A673 (cell line): ENCODE results near the gene TOB2. TPM values are rescaled to one million over a fixed set of nuclear protein-coding genes. Genes with fewer than 3 reads are reported as not detected.

Experiments used
- BruUV-seq: library from RNA; stranded (reverse); fragments of 400-500 nt; replicated peaks from 2 replicates; lab custom pipeline; 2021; lab: Mats Ljungman, UMichigan
- CTCF ChIA-PET: fragments of 300-600 bp; sonication (Branson Sonifier 250); formaldehyde crosslinking; loops from one replicate; lab custom pipeline; 2022; ENCODE audit warnings: antibody characterized with exemption; lab: Charles Lee
- POLR2A ChIA-PET: fragments of 300-600 bp; sonication (Branson Sonifier 250); formaldehyde crosslinking; loops from one replicate; lab custom pipeline; 2022; ENCODE audit warnings: antibody characterized with exemption; ENCODE audit not compliant: low non-redundant PET; lab: Charles Lee
- DNase-seq: peaks from one replicate; pipeline ENCODE4 v3.0.0-alpha.2; 2015; ENCODE audit warnings: low spot score
- H3K27ac ChIP-seq: fragments of 200-600 bp; sonication (generic); 2 replicates; pipeline ENCODE4 v1.5.1; 2016; ENCODE audit warnings: mixed run types, low read depth, mild to moderate bottlenecking, mixed read lengths, antibody characterized with exemption, low read length; ENCODE audit not compliant: poor library complexity, severe bottlenecking
- H3K27me3 ChIP-seq: fragments of 200-600 bp; sonication (generic); replicated peaks from 2 replicates; pipeline ENCODE4 v1.6.1; 2017; ENCODE audit warnings: mixed run types, low read depth, mild to moderate bottlenecking, mixed read lengths, antibody characterized with exemption, low read length; ENCODE audit not compliant: insufficient read depth, poor library complexity
- H3K36me3 ChIP-seq: fragments of 200-600 bp; sonication (generic); 2 replicates; pipeline ENCODE4 v1.6.1; 2016; ENCODE audit warnings: mixed run types, mild to moderate bottlenecking, mixed read lengths, antibody characterized with exemption, low read length; ENCODE audit not compliant: insufficient read depth, poor library complexity, severe bottlenecking
- H3K4me1 ChIP-seq: fragments of 200-600 bp; sonication (generic); 2 replicates; pipeline ENCODE4 v1.6.1; 2017; ENCODE audit warnings: mixed run types, mild to moderate bottlenecking, mixed read lengths, antibody characterized with exemption, low read length; ENCODE audit not compliant: insufficient read depth, poor library complexity, severe bottlenecking
- H3K4me3 ChIP-seq: fragments of 200-600 bp; sonication (generic); 2 replicates; pipeline ENCODE4 v1.5.1; 2016; ENCODE audit warnings: low read depth, mixed run types, mild to moderate bottlenecking, mixed read lengths, low read length; ENCODE audit not compliant: poor library complexity, severe bottlenecking
- H3K9me3 ChIP-seq: fragments of 200-600 bp; sonication (generic); 2 replicates; pipeline ENCODE4 v1.6.1; 2016; ENCODE audit warnings: mixed run types, low read depth, mild to moderate bottlenecking, mixed read lengths, antibody characterized with exemption, low read length; ENCODE audit not compliant: poor library complexity, severe bottlenecking
- EZH2 ChIP-seq: fragments of 200-600 bp; sonication (generic); IDR thresholded peaks from 2 replicates; pipeline ENCODE4 v1.6.1; 2017; ENCODE audit warnings: borderline replicate concordance, low read depth, mild to moderate bottlenecking, mixed read lengths, antibody characterized with exemption, low read length; ENCODE audit not compliant: poor library complexity, severe bottlenecking
- intact Hi-C: fragments of 100-400 bp; cut with micrococcal nuclease; formaldehyde crosslinking; loops from one replicate; pipeline ENCODE4 v1.10.0; 2022; ENCODE audit not compliant: unreplicated experiment
- total RNA-seq: library from RNA; stranded (reverse); gene quantifications from 2 replicates; pipeline ENCODE4 v1.2.3, GENCODE V29; 2021
- TF ChIP-seq, protein P1 (sequence below): fragments of 300-800, 200-600 bp; sonication (generic); conservative IDR thresholded peaks from 2 replicates; pipeline ENCODE4 v1.5.1; 2017; ENCODE audit warnings: low read depth, mild to moderate bottlenecking, antibody characterized with exemption, low read length, moderate library complexity, mixed read lengths

Gene TOB2
- total RNA-seq, 1 experiment from 2014 or later = 53.8 TPM

DNA sequence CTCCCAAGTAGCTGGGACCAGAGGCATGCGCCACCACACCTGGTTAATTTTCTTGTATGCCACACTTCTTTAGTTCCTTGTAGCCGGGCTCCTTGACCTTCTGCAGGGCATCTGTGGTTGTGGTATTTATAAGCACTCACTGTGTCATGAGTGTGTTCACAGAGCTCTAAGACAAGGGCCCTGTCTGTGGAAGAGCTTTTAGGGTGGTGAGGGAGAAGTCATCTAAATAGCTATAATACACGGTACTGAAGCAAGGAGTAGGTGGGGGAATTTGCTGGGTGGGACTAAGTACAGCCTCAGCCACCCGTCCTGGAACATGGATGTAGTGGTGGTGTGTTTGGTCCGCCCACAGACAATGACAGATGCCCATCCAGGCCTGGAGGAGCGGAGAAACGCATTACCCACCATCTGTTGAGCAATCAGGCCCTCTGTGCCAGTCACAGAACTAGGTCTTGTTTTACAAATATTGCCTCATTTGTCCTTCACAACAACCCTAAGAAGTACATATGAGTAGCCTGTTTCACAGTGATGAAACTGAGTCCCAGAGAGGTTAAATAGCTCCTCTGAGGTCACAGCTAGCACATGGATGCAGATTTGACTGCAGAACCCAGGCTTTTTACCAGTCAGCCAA lies 32.4 kb upstream of the TOB2 start:
- ChIA-PET CTCF (interaction anchor here (1.3 kb wide), 1 partner anchor 75 kb away, joined by 3 read pairs; no protein-coding TSS in a partner anchor), POLR2A (no interaction called here)
- no peaks in the 10 kb centered on the region for H3K9me3 ChIP-seq
- no peaks in the 10 kb centered on the region for H3K27me3 ChIP-seq
- no peak for DNase-seq
- peaks cover 16% of the 10 kb centered on the region for H3K4me1 ChIP-seq
- no peak overlapping the region for H3K4me3 ChIP-seq
- no TSS peak for BruUV-seq
- TF ChIP-seq, protein P1, sequence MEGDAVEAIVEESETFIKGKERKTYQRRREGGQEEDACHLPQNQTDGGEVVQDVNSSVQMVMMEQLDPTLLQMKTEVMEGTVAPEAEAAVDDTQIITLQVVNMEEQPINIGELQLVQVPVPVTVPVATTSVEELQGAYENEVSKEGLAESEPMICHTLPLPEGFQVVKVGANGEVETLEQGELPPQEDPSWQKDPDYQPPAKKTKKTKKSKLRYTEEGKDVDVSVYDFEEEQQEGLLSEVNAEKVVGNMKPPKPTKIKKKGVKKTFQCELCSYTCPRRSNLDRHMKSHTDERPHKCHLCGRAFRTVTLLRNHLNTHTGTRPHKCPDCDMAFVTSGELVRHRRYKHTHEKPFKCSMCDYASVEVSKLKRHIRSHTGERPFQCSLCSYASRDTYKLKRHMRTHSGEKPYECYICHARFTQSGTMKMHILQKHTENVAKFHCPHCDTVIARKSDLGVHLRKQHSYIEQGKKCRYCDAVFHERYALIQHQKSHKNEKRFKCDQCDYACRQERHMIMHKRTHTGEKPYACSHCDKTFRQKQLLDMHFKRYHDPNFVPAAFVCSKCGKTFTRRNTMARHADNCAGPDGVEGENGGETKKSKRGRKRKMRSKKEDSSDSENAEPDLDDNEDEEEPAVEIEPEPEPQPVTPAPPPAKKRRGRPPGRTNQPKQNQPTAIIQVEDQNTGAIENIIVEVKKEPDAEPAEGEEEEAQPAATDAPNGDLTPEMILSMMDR = no peak
- TF ChIP-seq EZH2 = no peak
- H3K27ac ChIP-seq = no peak overlapping the region
- H3K36me3 ChIP-seq = no peaks in the 10 kb centered on the region
- intact Hi-C loops = no loop called here

DNA sequence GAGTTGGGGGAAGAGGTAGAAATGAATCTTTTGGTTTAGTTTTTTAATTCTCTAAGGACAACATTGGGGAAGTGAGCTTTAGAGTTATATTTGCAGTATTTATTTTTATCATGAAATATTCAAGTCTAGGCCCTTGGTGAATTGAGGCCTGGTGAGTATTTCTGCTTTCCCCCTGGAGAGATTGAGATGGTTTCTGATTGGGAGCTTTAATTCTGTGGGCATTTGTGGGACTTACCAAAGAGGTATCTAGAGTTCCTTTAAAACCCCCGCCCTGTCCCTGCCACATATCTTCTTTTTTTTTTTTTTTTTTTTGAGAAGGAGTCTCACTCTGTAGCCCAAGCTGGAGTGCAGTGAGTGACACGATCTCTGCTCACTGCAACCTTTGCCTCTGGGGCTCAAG lies 31.9 kb upstream of the TOB2 start:
- Histone ChIP-seq H3K4me3 (no peak overlapping the region), H3K27ac (no peak overlapping the region), H3K4me1 (peaks cover 16% of the 10 kb centered on the region), H3K9me3 (no peaks in the 10 kb centered on the region), H3K36me3 (no peaks in the 10 kb centered on the region), H3K27me3 (no peaks in the 10 kb centered on the region)
- DNase-seq = no peak
- ChIA-PET POLR2A (interaction anchor here (0.6 kb wide), 1 partner anchor 167 kb away, joined by 14 read pairs; no protein-coding TSS in a partner anchor), CTCF (no interaction called here)
- no TSS peak for BruUV-seq
- intact Hi-C loops = no loop called here
- TF ChIP-seq, protein P1 = no peak
- no peak for TF ChIP-seq EZH2

DNA sequence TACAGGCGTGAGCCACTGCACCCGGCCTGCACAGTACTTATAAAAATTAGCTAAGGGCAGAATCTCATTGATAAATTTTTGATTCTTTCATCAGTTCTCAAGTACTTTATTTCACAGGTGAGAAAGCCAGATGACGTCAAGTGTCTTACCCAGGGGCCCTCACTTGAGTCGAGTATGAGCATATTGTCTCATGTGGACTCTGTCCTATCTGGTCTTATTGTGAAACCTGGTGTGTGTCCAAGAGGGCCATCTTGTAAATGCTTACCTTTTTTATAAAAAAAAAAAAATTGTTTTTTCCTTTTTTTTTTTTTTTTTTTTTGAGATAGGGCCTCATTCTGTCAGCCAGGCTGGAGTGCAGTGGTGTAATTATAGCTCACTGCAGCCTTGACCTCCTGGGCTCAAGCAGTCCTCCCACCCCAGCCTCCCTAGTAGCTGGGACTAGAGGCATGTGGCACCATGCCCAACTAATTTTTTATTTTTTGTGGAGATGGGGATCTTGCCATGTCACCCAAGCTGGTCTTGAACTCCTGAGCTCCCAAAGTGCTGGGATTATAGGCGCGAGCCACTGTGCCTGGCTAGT lies 28.4 kb upstream of the TOB2 start:
- Histone ChIP-seq H3K9me3 (no peaks in the 10 kb centered on the region), H3K4me1 (peaks cover 17% of the 10 kb centered on the region), H3K36me3 (no peaks in the 10 kb centered on the region), H3K4me3 (no peak overlapping the region), H3K27ac (no peak overlapping the region), H3K27me3 (no peaks in the 10 kb centered on the region)
- POLR2A ChIA-PET = no interaction called here
- TF ChIP-seq EZH2 = no peak
- TF ChIP-seq, protein P1 = no peak
- BruUV-seq = no TSS peak
- CTCF ChIA-PET = interaction anchor here (0.7 kb wide), 1 partner anchor 43 kb away, joined by 9 read pairs; no protein-coding TSS in a partner anchor
- intact Hi-C loops = no loop called here
- no peak for DNase-seq
